EL (cell line): ENCODE results near the gene GMDS.
A peak's percentile ranks its signal among the peaks of the same experiment; 100 is the strongest.

Source experiments
- DNase-seq: peaks from one replicate; pipeline ENCODE4 v3.0.0-alpha.2; 2016

The GMDS gene

GRCh38 chr6:1619098-1619672, 626.2 kb downstream of the GMDS start:
- DNase-seq: no peak

DNA sequence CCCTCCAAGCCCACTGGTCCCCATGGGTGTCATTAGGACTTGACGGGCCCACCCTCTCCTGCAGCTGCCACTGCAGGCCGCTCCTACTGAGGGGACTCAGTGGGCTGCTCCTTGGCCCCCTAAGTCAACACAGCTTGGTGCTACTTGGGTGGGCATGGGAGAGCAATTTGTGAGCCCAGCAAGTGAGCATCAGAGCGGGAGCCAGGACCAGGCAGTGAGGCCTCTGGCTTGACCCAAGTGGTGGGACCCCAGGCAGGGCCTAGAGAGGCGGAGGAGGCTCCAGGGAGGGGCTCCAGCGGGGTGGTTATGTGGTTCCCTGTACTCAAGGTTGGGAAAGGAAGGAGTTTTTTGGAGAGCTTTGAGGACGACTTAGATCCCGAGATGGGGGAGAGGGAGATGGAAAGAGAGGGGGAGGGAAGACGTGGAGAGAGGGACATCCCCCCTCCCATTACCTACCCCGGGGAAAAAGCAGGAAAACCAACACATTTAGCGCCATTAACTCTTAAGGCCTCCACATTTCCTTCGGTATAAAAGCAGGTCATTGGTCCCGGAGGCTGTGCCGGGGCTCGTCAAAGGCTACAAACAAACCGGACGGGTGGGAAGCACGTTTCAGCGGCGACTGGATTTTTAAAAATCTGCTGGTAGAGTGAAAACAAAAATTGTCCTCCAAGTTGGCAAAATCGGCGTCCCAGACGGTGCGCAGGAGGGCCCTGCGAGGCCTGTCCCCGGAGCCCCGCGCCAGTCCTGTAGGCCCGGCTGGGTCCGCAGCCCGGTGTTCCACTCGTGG, 626.9 kb downstream of the GMDS start:
- DNase-seq: no peak

- DNase-seq: no peak
Observed at GRCh38 chr6:1617466-1618310, 627.7 kb downstream of the GMDS start.

DNA sequence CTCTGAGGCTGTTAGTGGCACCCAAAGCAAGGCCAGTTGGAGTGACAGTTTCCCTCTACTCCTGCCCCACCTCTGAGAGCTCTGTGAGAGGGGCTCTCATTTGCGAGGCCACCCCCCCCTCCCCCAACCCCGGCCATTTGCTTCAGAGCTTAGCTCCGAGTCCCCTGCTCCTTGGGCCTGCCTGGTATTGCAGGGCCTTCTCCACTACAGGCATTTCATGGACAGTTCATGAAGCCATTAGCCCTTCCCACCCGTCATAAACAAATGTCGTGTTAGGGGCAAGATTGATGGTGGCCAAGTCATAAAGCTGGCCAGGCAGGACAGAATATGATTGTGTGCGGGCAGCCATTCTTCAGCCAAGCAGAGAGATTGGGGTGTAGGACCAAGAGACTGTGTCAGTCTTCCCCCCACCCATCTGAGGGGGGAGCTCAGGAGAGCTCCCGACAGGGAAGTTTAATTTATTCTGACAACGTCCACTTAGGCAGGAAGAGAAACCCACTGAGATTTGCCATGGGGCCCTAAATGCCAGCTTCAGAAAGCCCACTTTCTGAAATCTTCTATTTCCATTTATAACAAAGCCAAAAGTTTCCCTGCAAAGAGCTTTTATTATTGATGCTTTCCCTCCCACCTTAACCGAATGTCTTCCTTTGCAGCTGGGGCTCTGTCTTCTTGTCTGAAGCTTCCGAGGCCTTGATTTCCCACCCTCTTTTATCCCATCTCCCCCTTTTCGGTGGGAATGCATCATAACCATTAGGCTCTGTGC, 628.5 kb downstream of the GMDS start:
- DNase-seq: no peak

DNA sequence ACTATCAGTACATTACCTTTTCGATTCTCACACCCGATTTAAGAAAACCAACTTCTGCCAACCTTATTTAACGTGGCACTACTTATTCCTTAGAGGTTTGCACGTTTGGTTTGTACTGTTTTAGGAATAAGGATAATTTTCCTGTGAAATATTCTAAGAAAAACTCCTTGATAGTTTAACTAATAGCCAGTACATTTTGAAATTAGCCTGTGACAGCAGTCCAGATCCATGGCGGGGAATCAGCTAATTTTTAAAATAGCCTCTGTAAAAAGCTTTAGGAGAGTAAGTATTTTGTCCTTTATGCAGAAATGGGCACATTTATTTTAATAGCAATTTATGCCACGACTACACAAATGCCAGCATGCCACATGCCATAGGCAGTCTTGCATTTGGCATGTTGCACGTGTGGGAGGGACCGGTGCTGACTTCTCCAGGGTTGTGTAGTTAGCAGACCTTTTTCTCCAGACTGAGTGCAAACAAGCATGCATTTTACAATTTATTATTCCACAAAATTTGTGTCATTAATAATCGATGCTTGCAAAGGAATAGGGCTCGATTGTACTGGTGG, 629.5 kb downstream of the GMDS start:
- DNase-seq: no peak

DNA sequence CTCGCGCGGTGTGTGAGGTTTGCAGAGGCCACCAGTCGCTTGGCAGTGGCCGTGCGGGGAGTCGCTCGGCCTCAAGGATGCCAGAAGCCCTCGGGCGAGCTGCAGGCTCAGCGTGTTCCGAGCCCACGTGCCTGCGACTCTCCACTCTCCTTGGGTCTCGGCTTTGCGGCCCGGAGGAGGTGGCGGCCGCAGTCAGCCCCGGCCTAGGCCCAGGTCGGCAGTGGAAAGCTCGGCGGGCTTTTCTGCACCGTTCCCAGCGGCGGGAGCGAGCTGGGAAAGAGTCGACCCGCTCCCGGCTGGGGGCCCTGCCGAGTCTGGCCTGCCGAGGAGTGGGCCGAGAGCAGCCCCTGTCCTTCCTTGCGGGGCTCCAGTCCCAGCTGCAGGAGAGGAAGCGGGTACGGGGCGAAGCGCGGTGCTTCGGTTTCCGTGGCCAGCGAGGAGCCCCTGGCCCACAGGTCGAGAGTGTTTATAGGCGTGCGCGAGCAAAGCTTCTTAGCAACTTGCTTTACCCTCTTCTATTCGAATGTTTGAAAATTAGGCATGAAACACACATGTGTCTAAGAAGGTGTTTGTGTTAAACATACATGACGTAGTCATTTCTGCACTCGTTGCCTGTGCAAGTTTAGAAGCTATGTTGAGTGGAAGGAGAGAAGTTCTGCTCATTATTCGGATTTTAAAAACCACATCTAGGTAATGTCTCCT, 630.1 kb downstream of the GMDS start:
- no peak for DNase-seq

GRCh38 chr6:1614448-1615150, 630.8 kb downstream of the GMDS start:
- DNase-seq: no peak

GRCh38 chr6:1613688-1614447, 631.5 kb downstream of the GMDS start:
- DNase-seq: peak; percentile 59

GRCh38 chr6:1613346-1613687, 632.1 kb downstream of the GMDS start:
- no peak for DNase-seq

DNA sequence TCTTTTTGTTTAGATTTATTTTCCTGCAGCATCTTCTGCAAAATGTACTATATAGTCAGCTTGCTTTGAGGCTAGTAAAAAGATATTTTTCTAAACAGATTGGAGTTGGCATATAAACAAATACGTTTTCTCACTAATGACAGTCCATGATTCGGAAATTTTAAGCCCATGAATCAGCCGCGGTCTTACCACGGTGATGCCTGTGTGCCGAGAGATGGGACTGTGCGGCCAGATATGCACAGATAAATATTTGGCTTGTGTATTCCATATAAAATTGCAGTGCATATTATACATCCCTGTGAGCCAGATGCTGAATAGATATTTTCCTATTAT, 632.5 kb downstream of the GMDS start:
- peak; percentile 88 for DNase-seq

- DNase-seq: no peak
Observed at GRCh38 chr6:1612299-1612973, 633.0 kb downstream of the GMDS start.

DNA sequence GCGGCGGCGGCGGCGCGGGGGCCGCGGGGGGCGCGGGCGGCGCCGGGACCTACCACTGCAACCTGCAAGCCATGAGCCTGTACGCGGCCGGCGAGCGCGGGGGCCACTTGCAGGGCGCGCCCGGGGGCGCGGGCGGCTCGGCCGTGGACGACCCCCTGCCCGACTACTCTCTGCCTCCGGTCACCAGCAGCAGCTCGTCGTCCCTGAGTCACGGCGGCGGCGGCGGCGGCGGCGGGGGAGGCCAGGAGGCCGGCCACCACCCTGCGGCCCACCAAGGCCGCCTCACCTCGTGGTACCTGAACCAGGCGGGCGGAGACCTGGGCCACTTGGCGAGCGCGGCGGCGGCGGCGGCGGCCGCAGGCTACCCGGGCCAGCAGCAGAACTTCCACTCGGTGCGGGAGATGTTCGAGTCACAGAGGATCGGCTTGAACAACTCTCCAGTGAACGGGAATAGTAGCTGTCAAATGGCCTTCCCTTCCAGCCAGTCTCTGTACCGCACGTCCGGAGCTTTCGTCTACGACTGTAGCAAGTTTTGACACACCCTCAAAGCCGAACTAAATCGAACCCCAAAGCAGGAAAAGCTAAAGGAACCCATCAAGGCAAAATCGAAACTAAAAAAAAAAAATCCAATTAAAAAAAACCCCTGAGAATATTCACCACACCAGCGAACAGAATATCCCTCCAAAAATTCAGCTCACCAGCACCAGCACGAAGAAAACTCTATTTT, 633.7 kb downstream of the GMDS start:
- DNase-seq: peak; percentile 65

- DNase-seq: peak; percentile 61
Observed at GRCh38 chr6:1611322-1611571, 634.2 kb downstream of the GMDS start.

GRCh38 chr6:1610497-1611321, 634.7 kb downstream of the GMDS start:
- peak; percentile 55 for DNase-seq

DNA sequence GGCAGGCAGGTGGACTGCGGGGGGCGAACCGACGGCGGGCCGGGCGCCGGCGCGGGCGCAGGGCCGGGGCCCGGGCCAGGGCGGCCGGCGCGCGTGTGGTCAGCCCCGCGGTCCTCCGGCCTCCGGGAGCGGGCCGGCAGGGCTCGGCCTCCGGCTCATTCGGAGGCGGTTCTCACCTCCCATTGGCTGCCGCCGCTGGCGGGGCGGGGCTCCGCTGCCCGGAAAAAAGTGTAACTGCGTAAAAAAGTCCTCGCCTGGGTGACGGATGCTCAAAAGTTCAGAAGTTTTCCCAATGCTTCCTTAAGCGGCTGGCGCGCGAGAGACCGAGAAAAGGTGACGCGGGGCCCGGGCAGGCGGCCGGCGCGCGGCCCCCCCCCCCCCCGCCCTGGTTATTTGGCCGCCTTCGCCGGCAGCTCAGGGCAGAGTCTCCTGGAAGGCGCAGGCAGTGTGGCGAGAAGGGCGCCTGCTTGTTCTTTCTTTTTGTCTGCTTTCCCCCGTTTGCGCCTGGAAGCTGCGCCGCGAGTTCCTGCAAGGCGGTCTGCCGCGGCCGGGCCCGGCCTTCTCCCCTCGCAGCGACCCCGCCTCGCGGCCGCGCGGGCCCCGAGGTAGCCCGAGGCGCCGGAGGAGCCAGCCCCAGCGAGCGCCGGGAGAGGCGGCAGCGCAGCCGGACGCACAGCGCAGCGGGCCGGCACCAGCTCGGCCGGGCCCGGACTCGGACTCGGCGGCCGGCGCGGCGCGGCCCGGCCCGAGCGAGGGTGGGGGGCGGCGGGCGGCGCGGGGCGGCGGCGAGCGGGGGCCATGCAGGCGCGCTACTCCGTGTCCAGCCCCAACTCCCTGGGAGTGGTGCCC, 635.5 kb downstream of the GMDS start, which contains the start of gene FOXC1:
TSS of gene FOXC1 (plus strand) at position 268 of the 849 bp plus-strand sequence. CDS start at position 799, 531 bp downstream.
- peak; percentile 95 for DNase-seq

DNA sequence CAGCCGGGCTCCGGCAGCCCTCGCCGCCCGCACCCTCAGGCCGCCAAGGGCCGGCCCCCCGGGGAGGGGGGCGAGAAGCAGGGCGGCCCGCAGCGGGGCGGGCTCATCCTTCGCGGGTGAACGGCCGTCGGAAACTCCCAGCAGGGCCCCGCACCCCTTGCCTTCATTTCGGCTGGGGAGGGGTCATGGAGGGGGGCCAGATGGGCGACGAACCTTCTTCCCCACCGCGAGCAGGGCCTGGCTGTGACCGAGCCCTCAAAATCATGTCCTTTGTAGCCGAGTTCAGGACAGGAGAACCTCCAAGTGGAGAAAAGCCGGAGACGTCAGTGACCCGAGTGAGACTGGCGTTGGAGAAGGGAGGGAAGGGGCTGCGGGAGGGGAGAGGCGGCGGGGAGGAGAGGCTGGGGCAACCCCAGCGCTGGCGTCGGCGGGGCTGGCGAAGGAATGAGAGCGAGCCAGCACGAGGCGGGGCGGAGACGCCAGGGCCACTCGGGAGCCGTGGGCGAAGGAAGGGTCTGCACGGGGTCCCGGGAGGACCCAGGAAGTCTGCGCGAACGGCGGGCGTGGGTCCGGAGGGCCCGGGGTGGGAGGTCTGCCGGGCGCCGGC, 636.3 kb downstream of the GMDS start:
- DNase-seq: peak; percentile 57
